Uterine smooth muscle cell (primary cell): ENCODE measurements around the gene SLC25A29. TPM values are rescaled to one million over a fixed set of nuclear protein-coding genes. Genes with fewer than 3 reads are reported as not detected.

Source experiments
- total RNA-seq: library from RNA; depleted of rRNA; stranded (reverse); fragments of >200 nt; gene quantifications from 2 replicates; pipeline ENCODE4 v1.2.3, GENCODE V29; 2014

SLC25A29 gene, protein sequence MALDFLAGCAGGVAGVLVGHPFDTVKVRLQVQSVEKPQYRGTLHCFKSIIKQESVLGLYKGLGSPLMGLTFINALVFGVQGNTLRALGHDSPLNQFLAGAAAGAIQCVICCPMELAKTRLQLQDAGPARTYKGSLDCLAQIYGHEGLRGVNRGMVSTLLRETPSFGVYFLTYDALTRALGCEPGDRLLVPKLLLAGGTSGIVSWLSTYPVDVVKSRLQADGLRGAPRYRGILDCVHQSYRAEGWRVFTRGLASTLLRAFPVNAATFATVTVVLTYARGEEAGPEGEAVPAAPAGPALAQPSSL
- 10.0 and 27.1 TPM in 2 replicates for total RNA-seq

DNA sequence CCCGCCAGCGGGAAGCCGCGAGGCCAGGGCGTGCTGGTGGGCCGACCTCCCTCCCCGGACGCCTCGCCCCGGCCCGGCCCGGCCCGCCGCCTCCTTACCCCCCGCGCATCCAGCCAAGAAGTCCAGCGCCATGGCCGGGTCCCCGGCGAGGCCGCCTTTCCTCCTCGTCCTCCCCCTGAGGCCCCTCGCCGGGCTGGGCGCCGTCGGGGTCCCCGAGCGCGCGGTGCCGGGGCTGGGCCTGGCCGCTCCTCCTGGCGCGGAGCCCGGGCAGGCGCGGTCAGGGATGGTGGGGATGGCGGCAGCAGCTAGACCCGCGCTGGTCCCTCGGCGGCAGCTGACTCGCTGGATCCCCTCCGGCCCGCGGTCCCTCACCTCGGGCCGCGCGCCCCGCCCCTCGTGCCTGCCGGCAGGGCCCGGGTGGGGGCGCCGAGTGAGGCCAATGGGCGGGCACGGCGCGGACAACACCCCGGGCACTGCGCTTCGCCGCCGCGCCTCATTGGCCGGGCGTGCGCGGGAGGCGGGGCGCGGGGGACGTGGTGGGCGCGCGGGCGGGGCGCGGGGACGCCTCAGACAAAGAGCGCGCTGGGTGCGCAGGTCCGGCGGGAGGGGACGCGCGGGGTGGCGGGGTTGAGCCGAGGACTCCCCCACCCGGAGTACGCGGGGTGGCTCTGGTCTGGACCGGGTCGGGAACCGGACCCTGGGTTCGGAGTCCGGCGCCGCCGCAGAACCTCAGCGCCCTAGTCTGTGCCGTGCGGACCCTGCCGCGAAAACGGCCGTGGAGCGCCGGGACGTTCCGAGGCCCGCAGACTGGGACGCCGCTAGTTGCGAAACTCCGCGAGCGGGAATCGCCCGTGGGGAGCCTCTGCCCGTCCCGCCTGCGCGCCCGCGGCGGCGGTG, at the start of gene SLC25A29:
Gene SLC25A29, minus strand, starts transcription at position 344 of the 897 bp plus-strand sequence. Its CDS starts 212 bp downstream, at position 132.

DNA sequence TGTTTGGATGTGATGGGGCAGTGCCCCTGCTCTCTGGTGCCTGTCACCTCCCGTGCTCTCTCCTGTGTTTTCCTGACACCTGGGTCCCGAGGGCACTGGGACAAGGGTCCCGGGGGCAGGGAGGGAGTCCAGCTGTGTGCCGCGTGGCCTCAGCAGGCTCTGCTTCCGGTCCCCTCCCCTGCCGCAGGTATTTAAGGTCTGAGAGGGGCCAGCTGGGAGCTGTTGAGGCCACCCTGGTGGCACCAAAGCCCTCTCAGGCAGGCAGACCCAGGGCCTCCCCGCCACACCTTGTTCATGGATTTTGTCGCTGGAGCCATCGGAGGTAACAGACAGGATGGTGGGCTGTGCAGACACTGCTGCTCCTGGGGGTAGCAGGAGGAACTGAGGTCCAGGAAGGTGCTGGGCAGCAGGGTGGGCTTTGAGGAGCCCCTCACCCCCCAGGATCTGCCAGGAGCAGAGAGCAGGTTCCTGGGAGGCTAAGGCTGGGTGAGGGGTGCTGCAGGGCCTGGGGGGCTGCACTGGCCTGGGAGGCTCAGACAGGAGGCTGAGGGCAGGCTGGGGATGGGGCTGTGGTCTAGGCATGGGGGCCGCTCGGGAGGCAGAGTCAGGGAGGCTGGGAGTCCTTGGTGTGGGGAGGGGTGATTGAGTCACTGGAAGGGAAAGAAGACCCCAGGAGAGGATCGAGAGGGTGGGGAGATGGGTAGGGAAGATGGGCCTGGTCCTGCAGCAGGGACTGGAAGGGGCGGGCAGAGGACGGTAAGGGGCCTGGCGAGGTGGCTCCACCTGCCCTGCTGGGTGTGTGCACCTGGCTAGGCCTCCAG, 17.1 kb upstream of the SLC25A29 start, which contains the start of gene SLC25A47:
Gene SLC25A47, plus strand, starts transcription at position 219 of the 821 bp plus-strand sequence. Its CDS starts 76 bp downstream, at position 295.

Other genes starting within 250 kb of the SLC25A29 start
- 14.5 and 26.2 TPM in 2 replicates for gene EVL, start 241.0 kb downstream of the SLC25A29 start, total RNA-seq
- gene DEGS2, start 146.8 kb downstream of the SLC25A29 start, total RNA-seq, result 0.12 TPM in 1 of 2 replicates, not detected in the other
- gene YY1, start 67.3 kb downstream of the SLC25A29 start, total RNA-seq, result 42.5 and 45.9 TPM in 2 replicates
- gene SLC25A47, start 16.9 kb upstream of the SLC25A29 start, total RNA-seq, result not detected in 2 replicates
- gene WDR25, start 70.0 kb upstream of the SLC25A29 start, total RNA-seq, result 17.8 and 26.5 TPM in 2 replicates